ENCODE data around the gene ABHD17C. TPM values are rescaled to one million over a fixed set of nuclear protein-coding genes. Genes with fewer than 3 reads are reported as not detected.

ABHD17C gene
- total RNA-seq, 1 experiment from 2014 or later, result 10.3 TPM

DNA sequence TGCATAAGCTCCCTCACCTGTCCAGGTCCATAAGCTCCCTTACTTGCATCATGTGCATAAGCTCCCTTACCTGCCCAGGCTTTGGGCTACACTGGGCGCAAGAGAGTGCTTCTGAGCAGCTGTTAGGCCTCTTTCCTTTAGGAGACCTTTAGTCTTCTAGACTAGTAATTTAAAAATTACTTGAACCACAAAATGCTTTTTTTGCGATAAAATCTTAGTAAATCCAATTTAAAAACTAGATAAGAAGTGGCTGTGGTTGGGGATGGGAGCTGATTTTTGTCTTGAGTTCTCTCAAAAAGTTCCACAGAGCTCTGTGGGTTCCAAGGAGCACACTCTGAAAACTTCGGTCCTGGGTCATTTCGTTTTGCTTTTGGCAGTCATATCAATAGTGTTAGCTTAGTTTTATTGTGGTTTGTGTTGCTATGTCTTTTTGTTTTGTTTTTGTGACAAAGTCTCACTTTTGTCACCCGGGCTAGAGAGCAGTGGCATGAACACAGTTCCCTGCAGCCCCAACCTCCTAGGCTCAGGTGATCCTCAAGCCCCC, 90.8 kb downstream of the ABHD17C start:
- CTCF ChIA-PET, result interaction anchor here (0.8 kb wide), 1 partner anchor 218 kb away, joined by 4 read pairs; no protein-coding TSS in a partner anchor
- no peak for TF ChIP-seq EZH2phosphoT487 (IDR thresholded peaks at IDR 0.05; ENCODE audit: borderline replicate concordance, low read length)
- TF ChIP-seq, protein P1, sequence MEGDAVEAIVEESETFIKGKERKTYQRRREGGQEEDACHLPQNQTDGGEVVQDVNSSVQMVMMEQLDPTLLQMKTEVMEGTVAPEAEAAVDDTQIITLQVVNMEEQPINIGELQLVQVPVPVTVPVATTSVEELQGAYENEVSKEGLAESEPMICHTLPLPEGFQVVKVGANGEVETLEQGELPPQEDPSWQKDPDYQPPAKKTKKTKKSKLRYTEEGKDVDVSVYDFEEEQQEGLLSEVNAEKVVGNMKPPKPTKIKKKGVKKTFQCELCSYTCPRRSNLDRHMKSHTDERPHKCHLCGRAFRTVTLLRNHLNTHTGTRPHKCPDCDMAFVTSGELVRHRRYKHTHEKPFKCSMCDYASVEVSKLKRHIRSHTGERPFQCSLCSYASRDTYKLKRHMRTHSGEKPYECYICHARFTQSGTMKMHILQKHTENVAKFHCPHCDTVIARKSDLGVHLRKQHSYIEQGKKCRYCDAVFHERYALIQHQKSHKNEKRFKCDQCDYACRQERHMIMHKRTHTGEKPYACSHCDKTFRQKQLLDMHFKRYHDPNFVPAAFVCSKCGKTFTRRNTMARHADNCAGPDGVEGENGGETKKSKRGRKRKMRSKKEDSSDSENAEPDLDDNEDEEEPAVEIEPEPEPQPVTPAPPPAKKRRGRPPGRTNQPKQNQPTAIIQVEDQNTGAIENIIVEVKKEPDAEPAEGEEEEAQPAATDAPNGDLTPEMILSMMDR (conservative IDR thresholded peaks at IDR 0.05; ENCODE audit: low read depth, low read length), result no peak
- no peak overlapping the region for H3K9ac ChIP-seq (ENCODE audit: low read length)
- no peak overlapping the region for H3K27ac ChIP-seq (ENCODE audit: low read length)
- no peak for DNase-seq
- no peaks in the 10 kb centered on the region for H3K36me3 ChIP-seq (ENCODE audit: low read depth, low read length)
- intact Hi-C loops (cut with micrococcal nuclease), result no loop called here
- no peaks in the 10 kb centered on the region for H3F3A ChIP-seq (ENCODE audit: low read length, unreplicated experiment)
- H2AFZ ChIP-seq (ENCODE audit: low read length), result no peak overlapping the region
- ATAC-seq, result no peak
- H3K4me1 ChIP-seq (ENCODE audit: insufficient read depth, low read length), result 0 out of 2 replicates have a peak, but pooled peaks cover 3% of the 10 kb centered on the region
- H3K9me3 ChIP-seq (ENCODE audit: low read length), result no peaks in the 10 kb centered on the region
- POLR2A ChIA-PET (ENCODE audit: unreplicated experiment), result no interaction called here
- no TSS peak for BruUV-seq (replicated peaks)
- H3K27me3 ChIP-seq (ENCODE audit: low read length), result no peaks in the 10 kb centered on the region
- H3K4me3 ChIP-seq (ENCODE audit: low read length), result no peak overlapping the region
- H3K4me2 ChIP-seq (ENCODE audit: low read length), result no peak overlapping the region
- no peaks in the 10 kb centered on the region for H3K9me2 ChIP-seq (replicated peaks; ENCODE audit: low read length)
- no peaks in the 10 kb centered on the region for H3K79me2 ChIP-seq (ENCODE audit: low read length)
- no peaks in the 10 kb centered on the region for H4K20me1 ChIP-seq (ENCODE audit: low read length)

DNA sequence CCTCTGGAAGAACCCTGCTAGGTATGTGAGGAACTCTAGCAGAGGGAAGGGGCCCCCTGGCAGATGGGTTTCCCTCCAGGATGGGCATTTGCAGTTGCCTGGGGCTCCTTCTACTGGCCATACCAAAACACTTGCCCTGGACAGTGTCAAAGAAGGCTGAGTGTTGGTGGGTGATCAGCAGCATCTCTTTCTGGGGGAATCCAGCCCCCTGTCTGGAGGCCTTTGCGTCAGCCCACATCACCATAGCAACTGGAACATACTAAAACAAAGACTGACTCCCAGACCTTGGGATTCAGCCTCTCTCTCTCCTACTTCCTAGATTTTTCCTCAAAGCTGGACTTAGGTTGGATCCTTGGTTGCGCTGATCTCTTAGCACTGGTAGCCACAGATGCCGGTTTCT, 92.2 kb downstream of the ABHD17C start:
- TF ChIP-seq, protein P1 (conservative IDR thresholded peaks at IDR 0.05; ENCODE audit: low read depth, low read length), result no peak
- TF ChIP-seq EZH2phosphoT487 (IDR thresholded peaks at IDR 0.05; ENCODE audit: borderline replicate concordance, low read length) (no peak), EZH2 (IDR thresholded peaks at IDR 0.05; ENCODE audit: low read length, unreplicated experiment) (no peak)
- Histone ChIP-seq H3K27me3 (ENCODE audit: low read length) (no peaks in the 10 kb centered on the region), H3F3A (ENCODE audit: low read length, unreplicated experiment) (no peaks in the 10 kb centered on the region), H3K79me2 (ENCODE audit: low read length) (no peaks in the 10 kb centered on the region), H3K4me2 (ENCODE audit: low read length) (no peak overlapping the region), H3K27ac (ENCODE audit: low read length) (no peak overlapping the region), H3K4me1 (ENCODE audit: insufficient read depth, low read length) (peaks cover 8% of the 10 kb centered on the region; the same call in 1 of the 2 replicates), H4K20me1 (ENCODE audit: low read length) (no peaks in the 10 kb centered on the region), H2AFZ (ENCODE audit: low read length) (no peak overlapping the region), H3K36me3 (ENCODE audit: low read depth, low read length) (no peaks in the 10 kb centered on the region), H3K9me3 (ENCODE audit: low read length) (no peaks in the 10 kb centered on the region), H3K9me2 (replicated peaks; ENCODE audit: low read length) (no peaks in the 10 kb centered on the region), H3K9ac (ENCODE audit: low read length) (no peak overlapping the region), H3K4me3 (ENCODE audit: low read length) (no peak overlapping the region)
- CTCF ChIA-PET, result no interaction called here
- no TSS peak for BruUV-seq (replicated peaks)
- no peak for DNase-seq
- POLR2A ChIA-PET (ENCODE audit: unreplicated experiment), result no interaction called here
- intact Hi-C loops (cut with micrococcal nuclease), result no loop called here
- ATAC-seq, result no peak

DNA sequence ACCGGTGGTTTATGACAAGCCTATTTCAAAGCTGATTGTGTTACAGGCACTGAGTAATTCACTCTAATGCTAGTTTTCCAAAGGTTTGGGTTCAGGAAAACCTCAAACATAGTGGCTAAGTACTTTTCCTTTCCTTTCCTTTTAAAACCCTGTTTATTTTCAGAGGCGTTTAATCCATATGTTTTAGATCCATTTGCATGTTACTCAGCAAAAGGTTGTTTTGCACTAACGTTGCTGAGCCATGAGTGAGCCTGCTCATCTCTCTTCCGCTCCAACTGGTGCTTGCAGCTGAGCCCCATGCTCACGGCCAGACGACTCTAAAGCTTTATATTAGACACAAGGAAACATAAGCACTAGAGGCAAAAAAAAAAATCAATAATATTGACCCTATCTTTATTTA, 93.4 kb downstream of the ABHD17C start:
- Histone ChIP-seq H3K4me3 (ENCODE audit: low read length) (no peak overlapping the region), H3K4me1 (ENCODE audit: insufficient read depth, low read length) (peaks cover 8% of the 10 kb centered on the region; the same call in 1 of the 2 replicates), H3K9me2 (replicated peaks; ENCODE audit: low read length) (no peaks in the 10 kb centered on the region), H3K9ac (ENCODE audit: low read length) (no peak overlapping the region), H3K27ac (ENCODE audit: low read length) (no peak overlapping the region), H2AFZ (ENCODE audit: low read length) (no peak overlapping the region), H3K36me3 (ENCODE audit: low read depth, low read length) (no peaks in the 10 kb centered on the region), H3K79me2 (ENCODE audit: low read length) (no peaks in the 10 kb centered on the region), H4K20me1 (ENCODE audit: low read length) (no peaks in the 10 kb centered on the region), H3K27me3 (ENCODE audit: low read length) (no peaks in the 10 kb centered on the region), H3F3A (ENCODE audit: low read length, unreplicated experiment) (no peaks in the 10 kb centered on the region), H3K9me3 (ENCODE audit: low read length) (no peaks in the 10 kb centered on the region), H3K4me2 (ENCODE audit: low read length) (no peak overlapping the region)
- DNase-seq (no peak), ATAC-seq (no peak)
- intact Hi-C loops (cut with micrococcal nuclease), result no loop called here
- BruUV-seq (replicated peaks), result no TSS peak
- ChIA-PET POLR2A (ENCODE audit: unreplicated experiment) (no interaction called here), CTCF (no interaction called here)
- TF ChIP-seq EZH2 (IDR thresholded peaks at IDR 0.05; ENCODE audit: low read length, unreplicated experiment) (no peak), EZH2phosphoT487 (IDR thresholded peaks at IDR 0.05; ENCODE audit: borderline replicate concordance, low read length) (no peak)
- TF ChIP-seq, protein P1 (conservative IDR thresholded peaks at IDR 0.05; ENCODE audit: low read depth, low read length), result no peak

Data from PC-3 (cell line).